ENCODE results near the gene PRKD2.

DNA sequence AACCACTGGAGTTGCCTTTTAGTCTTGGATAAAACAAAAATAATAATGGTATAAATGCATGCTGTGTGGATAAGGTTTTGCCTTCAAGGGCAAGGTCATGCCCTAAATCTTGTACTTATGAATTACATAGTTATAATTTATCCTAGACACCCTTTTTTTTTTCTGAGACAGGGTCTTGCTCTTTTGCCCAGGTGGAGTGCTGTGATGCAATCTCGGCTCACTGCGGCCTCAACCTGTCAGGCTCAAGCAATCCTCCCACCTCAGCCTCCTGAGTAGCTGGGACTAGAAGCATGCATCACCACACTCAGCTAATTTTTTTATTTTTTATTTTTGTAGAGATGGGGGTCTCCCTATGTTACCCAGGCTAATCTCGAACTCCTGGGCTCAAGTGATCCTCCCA lies 48.3 kb downstream of the PRKD2 start:
- TF ChIP-seq, protein P1, sequence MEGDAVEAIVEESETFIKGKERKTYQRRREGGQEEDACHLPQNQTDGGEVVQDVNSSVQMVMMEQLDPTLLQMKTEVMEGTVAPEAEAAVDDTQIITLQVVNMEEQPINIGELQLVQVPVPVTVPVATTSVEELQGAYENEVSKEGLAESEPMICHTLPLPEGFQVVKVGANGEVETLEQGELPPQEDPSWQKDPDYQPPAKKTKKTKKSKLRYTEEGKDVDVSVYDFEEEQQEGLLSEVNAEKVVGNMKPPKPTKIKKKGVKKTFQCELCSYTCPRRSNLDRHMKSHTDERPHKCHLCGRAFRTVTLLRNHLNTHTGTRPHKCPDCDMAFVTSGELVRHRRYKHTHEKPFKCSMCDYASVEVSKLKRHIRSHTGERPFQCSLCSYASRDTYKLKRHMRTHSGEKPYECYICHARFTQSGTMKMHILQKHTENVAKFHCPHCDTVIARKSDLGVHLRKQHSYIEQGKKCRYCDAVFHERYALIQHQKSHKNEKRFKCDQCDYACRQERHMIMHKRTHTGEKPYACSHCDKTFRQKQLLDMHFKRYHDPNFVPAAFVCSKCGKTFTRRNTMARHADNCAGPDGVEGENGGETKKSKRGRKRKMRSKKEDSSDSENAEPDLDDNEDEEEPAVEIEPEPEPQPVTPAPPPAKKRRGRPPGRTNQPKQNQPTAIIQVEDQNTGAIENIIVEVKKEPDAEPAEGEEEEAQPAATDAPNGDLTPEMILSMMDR (IDR thresholded peaks at IDR 0.05), result no peak
- TF ChIP-seq POLR2AphosphoS5 (IDR thresholded peaks at IDR 0.05; ENCODE audit: insufficient read depth in 1 of 2, low read depth in 1 of 2), result no peak
- no peak for TF ChIP-seq POLR2A (IDR thresholded peaks at IDR 0.05)
